Suprapubic skin (tissue), 4 donors: ENCODE results near the gene TM7SF2.

Experiments used
- EP300 ChIP-seq: sonication (generic); formaldehyde crosslinking; IDR thresholded peaks from one replicate; pipeline ENCODE4 v1.6.1; 2017; ENCODE audit warnings: antibody characterized with exemption
- POLR2AphosphoS5 ChIP-seq, 3 donors: sonication (generic); formaldehyde crosslinking; IDR thresholded peaks; one replicate each; pipeline ENCODE4 v1.6.1; 2017; ENCODE audit warnings: antibody characterized with exemption in 3 of 3
- TF ChIP-seq, protein P1 (sequence below), 2 donors: fragments of 200-600 bp in 1 of 2; fragments of 450-650 bp in 1 of 2; sonication (generic) in 1 of 2; IDR thresholded peaks; one replicate each; pipeline ENCODE4 v1.5.1; 2016 to 2019; ENCODE audit warnings: antibody characterized with exemption in 2 of 2, mild to moderate bottlenecking in 1 of 2, moderate library complexity in 1 of 2

DNA sequence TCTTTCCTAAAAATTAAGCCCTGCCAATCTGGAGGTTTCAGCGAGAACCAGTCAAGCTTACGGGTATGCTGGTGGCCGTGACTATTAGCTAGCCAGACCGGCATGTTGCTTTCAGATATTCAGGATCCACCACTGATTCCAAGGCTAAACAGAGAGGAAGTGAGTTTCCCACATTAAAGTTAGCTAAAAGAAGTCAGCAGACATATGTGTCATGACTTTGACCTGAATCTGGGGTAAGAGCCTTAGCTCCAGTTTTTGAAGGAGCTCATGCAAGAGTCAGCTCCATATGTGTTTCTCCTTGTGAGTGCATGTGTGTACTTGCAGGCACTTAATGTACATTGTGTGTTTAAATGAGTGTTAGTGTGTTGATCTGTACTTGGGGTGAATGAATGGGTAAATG lies 26.2 kb upstream of the TM7SF2 start:
- TF ChIP-seq, protein P1, sequence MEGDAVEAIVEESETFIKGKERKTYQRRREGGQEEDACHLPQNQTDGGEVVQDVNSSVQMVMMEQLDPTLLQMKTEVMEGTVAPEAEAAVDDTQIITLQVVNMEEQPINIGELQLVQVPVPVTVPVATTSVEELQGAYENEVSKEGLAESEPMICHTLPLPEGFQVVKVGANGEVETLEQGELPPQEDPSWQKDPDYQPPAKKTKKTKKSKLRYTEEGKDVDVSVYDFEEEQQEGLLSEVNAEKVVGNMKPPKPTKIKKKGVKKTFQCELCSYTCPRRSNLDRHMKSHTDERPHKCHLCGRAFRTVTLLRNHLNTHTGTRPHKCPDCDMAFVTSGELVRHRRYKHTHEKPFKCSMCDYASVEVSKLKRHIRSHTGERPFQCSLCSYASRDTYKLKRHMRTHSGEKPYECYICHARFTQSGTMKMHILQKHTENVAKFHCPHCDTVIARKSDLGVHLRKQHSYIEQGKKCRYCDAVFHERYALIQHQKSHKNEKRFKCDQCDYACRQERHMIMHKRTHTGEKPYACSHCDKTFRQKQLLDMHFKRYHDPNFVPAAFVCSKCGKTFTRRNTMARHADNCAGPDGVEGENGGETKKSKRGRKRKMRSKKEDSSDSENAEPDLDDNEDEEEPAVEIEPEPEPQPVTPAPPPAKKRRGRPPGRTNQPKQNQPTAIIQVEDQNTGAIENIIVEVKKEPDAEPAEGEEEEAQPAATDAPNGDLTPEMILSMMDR (IDR thresholded peaks at IDR 0.05), result no peak
- TF ChIP-seq POLR2AphosphoS5 (IDR thresholded peaks at IDR 0.05) (no peak), EP300 (no peak)
